Omental fat pad (tissue), 4 donors: ENCODE data around the gene IER5. TPM values are rescaled to one million over a fixed set of nuclear protein-coding genes. Genes with fewer than 3 reads are reported as not detected.

Experiments
- ATAC-seq: fragments of 150-250 bp; one replicate; pipeline ENCODE4 v1.9.1; 2016; ENCODE audit warnings: mild to moderate bottlenecking, moderate library complexity; ENCODE audit not compliant: low FRiP score
- DNase-seq: peaks from one replicate; pipeline ENCODE4 v3.0.0-alpha.2; 2019; ENCODE audit warnings: low spot score
- CTCF ChIP-seq, 3 donors: fragments of 450-650 bp; IDR thresholded peaks; one replicate each; pipeline ENCODE4 v1.5.1; 2016 to 2017; ENCODE audit warnings: antibody characterized with exemption in 3 of 3, mild to moderate bottlenecking in 3 of 3, moderate library complexity in 2 of 3
- total RNA-seq, 4 donors: library from RNA; depleted of rRNA; stranded (reverse); fragments of >200 nt; gene quantifications; one replicate each; pipeline ENCODE4 v1.1.0, GENCODE V29; 2016

Gene IER5
- total RNA-seq, 4 donors from 2014 or later = 6.7 to 45.4 (median 19.5) TPM

- DNase-seq (no peak), ATAC-seq (peak; percentile 57)
- TF ChIP-seq CTCF (IDR thresholded peaks at IDR 0.05) = no peak
Observed at GRCh38 chr1:181141431-181141910, 53.0 kb downstream of the IER5 start.

Other genes with a start within 250 kb of the IER5 start
- 1 to 10 TPM; 2.5 to 7.7 (median 5.1) TPM for gene KIAA1614, start 175.8 kb upstream of the IER5 start, total RNA-seq
- 10 to 100 TPM; 17.7 to 25.2 (median 24.1) TPM for gene STX6, start 65.8 kb upstream of the IER5 start, total RNA-seq
- gene MR1, start 54.7 kb upstream of the IER5 start, total RNA-seq = 10 to 100 TPM; 12.5 to 16.2 (median 13.1) TPM